Brain microvascular endothelial cell (primary cell): Measurements from ENCODE around the gene ADARB2.

Source experiments
- DNase-seq: peaks from one replicate; pipeline ENCODE4 v3.0.0-alpha.2; 2020
- H3K27ac ChIP-seq: fragments of 250-450 bp; sonication (Bioruptor Pico); 2 replicates; pipeline ENCODE4 v1.5.1; 2020; ENCODE audit warnings: mild to moderate bottlenecking, moderate library complexity
- H3K27me3 ChIP-seq: fragments of 250-450 bp; sonication (Bioruptor Pico); replicated peaks from 2 replicates; pipeline ENCODE4 v1.5.1; 2020; ENCODE audit warnings: mild to moderate bottlenecking
- H3K36me3 ChIP-seq: fragments of 250-450 bp; sonication (Bioruptor Pico); replicated peaks from 2 replicates; pipeline ENCODE4 v1.5.1; 2020; ENCODE audit warnings: mild to moderate bottlenecking
- H3K4me3 ChIP-seq: 2 replicates; pipeline ENCODE4 v1.5.1; 2011; ENCODE audit warnings: low read depth, mild to moderate bottlenecking, control low read depth, low read length, moderate library complexity
- in situ Hi-C: cut with HindIII; loops from 2 replicates; pipeline ENCODE4 v1.10.0; 2017; ENCODE audit warnings: low sequenced_read_pairs, low pct_ligation_motif_present
- TF ChIP-seq, protein P1 (sequence below): IDR thresholded peaks from 2 replicates; pipeline ENCODE4 v1.5.1; 2011; ENCODE audit warnings: low read depth, mild to moderate bottlenecking, moderate library complexity, low read length, control low read depth, inconsistent platforms; ENCODE audit errors: missing control alignments

ADARB2 gene

DNA sequence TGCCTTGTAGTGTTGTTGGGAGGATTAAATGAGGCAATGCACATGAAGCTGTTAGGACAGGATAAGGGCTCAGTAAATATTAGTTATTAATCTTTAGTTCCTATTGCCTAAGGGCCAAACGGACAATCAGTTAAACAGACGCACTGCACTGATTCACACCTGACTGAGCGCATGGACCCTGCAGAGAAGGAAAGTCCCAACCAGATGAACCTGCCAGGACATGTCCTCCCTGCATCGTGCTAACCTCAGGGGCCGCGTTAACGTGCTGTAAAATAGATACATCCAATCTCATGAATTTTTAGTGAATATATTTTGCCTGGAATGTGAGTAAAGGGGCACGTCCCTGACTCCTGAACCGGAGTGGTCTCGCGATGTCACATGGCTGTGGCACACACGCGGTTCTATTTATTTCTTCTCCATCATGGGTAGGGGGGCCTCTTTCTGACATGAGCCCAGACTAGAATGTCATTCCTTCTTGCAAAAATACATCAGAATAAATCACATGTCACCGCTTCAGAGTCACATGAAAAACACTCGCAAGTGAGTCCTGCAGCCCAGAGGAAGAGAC lies 12.3 kb downstream of the ADARB2 start:
- no peak overlapping the region for H3K4me3 ChIP-seq
- H3K36me3 ChIP-seq: no peaks in the 10 kb centered on the region
- in situ Hi-C loops: no loop called here
- TF ChIP-seq, protein P1, sequence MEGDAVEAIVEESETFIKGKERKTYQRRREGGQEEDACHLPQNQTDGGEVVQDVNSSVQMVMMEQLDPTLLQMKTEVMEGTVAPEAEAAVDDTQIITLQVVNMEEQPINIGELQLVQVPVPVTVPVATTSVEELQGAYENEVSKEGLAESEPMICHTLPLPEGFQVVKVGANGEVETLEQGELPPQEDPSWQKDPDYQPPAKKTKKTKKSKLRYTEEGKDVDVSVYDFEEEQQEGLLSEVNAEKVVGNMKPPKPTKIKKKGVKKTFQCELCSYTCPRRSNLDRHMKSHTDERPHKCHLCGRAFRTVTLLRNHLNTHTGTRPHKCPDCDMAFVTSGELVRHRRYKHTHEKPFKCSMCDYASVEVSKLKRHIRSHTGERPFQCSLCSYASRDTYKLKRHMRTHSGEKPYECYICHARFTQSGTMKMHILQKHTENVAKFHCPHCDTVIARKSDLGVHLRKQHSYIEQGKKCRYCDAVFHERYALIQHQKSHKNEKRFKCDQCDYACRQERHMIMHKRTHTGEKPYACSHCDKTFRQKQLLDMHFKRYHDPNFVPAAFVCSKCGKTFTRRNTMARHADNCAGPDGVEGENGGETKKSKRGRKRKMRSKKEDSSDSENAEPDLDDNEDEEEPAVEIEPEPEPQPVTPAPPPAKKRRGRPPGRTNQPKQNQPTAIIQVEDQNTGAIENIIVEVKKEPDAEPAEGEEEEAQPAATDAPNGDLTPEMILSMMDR: no peak
- no peak for DNase-seq
- H3K27ac ChIP-seq: no peak overlapping the region
- no peaks in the 10 kb centered on the region for H3K27me3 ChIP-seq

- H3K4me3 ChIP-seq: no peak overlapping the region
- H3K27ac ChIP-seq: no peak overlapping the region
- no peak for DNase-seq
- H3K27me3 ChIP-seq: no peaks in the 10 kb centered on the region
- no peaks in the 10 kb centered on the region for H3K36me3 ChIP-seq
- in situ Hi-C loops: no loop called here
- TF ChIP-seq, protein P1: no peak
Measured at GRCh38 chr10:1716839-1717238, 20.5 kb downstream of the ADARB2 start.

GRCh38 chr10:1715821-1716220 lies 21.5 kb downstream of the ADARB2 start:
- H3K27me3 ChIP-seq: no peaks in the 10 kb centered on the region
- no peak overlapping the region for H3K4me3 ChIP-seq
- in situ Hi-C loops: no loop called here
- H3K27ac ChIP-seq: no peak overlapping the region
- H3K36me3 ChIP-seq: no peaks in the 10 kb centered on the region
- TF ChIP-seq, protein P1: no peak
- no peak for DNase-seq

GRCh38 chr10:1712944-1713671 lies 24.2 kb downstream of the ADARB2 start:
- no peaks in the 10 kb centered on the region for H3K27me3 ChIP-seq
- no peak for DNase-seq

GRCh38 chr10:1712314-1712713 lies 25.0 kb downstream of the ADARB2 start:
- Histone ChIP-seq H3K36me3 (no peaks in the 10 kb centered on the region), H3K27me3 (no peaks in the 10 kb centered on the region), H3K4me3 (no peak overlapping the region), H3K27ac (no peak overlapping the region)
- in situ Hi-C loops: no loop called here
- no peak for DNase-seq
- TF ChIP-seq, protein P1: no peak

More at GRCh38 chr10:1712944-1713671, 24.2 kb downstream of the ADARB2 start:
- Histone ChIP-seq H3K36me3 (no peaks in the 10 kb centered on the region), H3K4me3 (no peak overlapping the region), H3K27ac (no peak overlapping the region)
- in situ Hi-C loops: no loop called here
- TF ChIP-seq, protein P1: no peak
